ENCODE measurements around the gene GNAI3.
A peak's percentile ranks its signal among the peaks of the same experiment; 100 is the strongest.

Gene GNAI3

DNA sequence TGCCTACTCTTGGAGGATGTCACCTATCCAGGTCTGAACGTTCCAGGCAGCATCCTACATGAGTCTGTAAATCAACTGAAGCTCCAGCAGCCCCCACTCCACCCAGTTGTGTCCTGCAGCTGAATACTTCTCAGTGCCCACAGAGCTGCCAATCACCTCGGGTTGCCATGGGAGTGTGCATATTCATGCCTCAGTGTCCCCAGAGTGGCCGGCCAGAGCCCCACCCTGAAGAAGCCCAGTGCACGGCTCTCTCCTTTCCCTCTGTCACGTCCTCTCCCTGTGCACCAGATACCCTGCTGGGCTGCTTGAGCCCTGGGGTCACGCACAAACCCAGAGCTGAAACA, 91.4 kb downstream of the GNAI3 start:
- Histone ChIP-seq H2AK5ac (ENCODE audit: low read length) (no peak overlapping the region), H4K5ac (ENCODE audit: low read length) (no peak overlapping the region), H3K79me1 (ENCODE audit: low read length) (no peaks in the 10 kb centered on the region), H3K79me2 (ENCODE audit: control insufficient read depth, insufficient read depth, low read length) (no peaks in the 10 kb centered on the region), H3K9ac (ENCODE audit: low read length) (no peak overlapping the region), H3K56ac (ENCODE audit: low read length) (no peak overlapping the region), H3K4me2 (ENCODE audit: low read length) (no peak overlapping the region), H3K4ac (ENCODE audit: low read depth, low read length) (no peak overlapping the region), H4K8ac (ENCODE audit: low read depth, low read length) (no peak overlapping the region), H3K4me3 (ENCODE audit: low read length) (no peak overlapping the region), H3K4me1 (ENCODE audit: control insufficient read depth, low read depth, low read length) (peaks cover 5% of the 10 kb centered on the region), H2BK15ac (replicated peaks; ENCODE audit: low read depth) (no peak overlapping the region), H2BK5ac (ENCODE audit: low read length) (no peak overlapping the region), H3K27me3 (ENCODE audit: insufficient read depth, low read length, poor library complexity) (no peaks in the 10 kb centered on the region), H3K23ac (ENCODE audit: low read length) (no peak overlapping the region), H3K36me3 (ENCODE audit: control insufficient read depth, insufficient read depth, low read length) (no peaks in the 10 kb centered on the region), H2BK120ac (ENCODE audit: low read depth, low read length) (no peak overlapping the region), H3K18ac (ENCODE audit: low read length) (no peak overlapping the region), H3K27ac (ENCODE audit: low read depth, low read length) (no peak overlapping the region)
- DNase-seq = no peak
- no CpG with 5 or more reads among the region's 6 CpGs for WGBS (ENCODE audit: extremely low coverage, insufficient coverage, low lambda C conversion rate)

DNA sequence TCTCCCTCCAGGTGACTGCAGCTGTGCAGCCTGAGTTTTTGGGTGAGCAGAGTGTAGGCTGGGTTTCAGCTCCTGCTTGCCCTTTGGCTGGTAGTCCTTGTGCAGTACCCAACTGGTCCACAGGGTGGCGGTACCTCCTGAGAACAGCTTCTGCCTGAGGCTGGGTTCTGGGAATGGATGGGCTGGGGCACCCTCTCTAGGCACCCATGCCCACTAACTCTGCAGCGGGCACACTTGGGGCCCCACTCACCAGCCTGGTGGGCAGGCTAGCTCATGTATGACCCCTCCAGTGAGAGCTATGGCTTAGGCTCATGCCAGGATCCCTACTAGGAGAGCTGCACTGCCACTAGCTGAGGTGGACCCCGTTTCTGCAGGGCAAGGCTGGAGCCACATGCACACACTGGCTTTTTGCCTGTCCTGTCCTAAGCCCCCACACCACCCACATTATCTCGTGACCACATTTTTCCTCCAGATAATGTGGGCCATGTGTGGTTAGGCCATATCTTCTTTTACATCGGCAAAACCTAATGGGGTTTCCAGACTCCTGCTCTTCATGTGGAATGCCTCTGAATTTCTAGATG, 92.0 kb downstream of the GNAI3 start:
- H3K79me1 ChIP-seq (ENCODE audit: low read length) = no peaks in the 10 kb centered on the region
- no peak overlapping the region for H4K8ac ChIP-seq (ENCODE audit: low read depth, low read length)
- no peak overlapping the region for H3K4me3 ChIP-seq (ENCODE audit: low read length)
- H2BK15ac ChIP-seq (replicated peaks; ENCODE audit: low read depth) = no peak overlapping the region
- H3K4me2 ChIP-seq (ENCODE audit: low read length) = no peak overlapping the region
- no peak overlapping the region for H4K5ac ChIP-seq (ENCODE audit: low read length)
- no peak overlapping the region for H2BK5ac ChIP-seq (ENCODE audit: low read length)
- peak; percentile 73 for DNase-seq
- no peak overlapping the region for H3K56ac ChIP-seq (ENCODE audit: low read length)
- no peaks in the 10 kb centered on the region for H3K79me2 ChIP-seq (ENCODE audit: control insufficient read depth, insufficient read depth, low read length)
- no peak overlapping the region for H3K9ac ChIP-seq (ENCODE audit: low read length)
- no peak overlapping the region for H3K4ac ChIP-seq (ENCODE audit: low read depth, low read length)
- H3K36me3 ChIP-seq (ENCODE audit: control insufficient read depth, insufficient read depth, low read length) = no peaks in the 10 kb centered on the region
- H2BK120ac ChIP-seq (ENCODE audit: low read depth, low read length) = no peak overlapping the region
- H2AK5ac ChIP-seq (ENCODE audit: low read length) = no peak overlapping the region
- H3K4me1 ChIP-seq (ENCODE audit: control insufficient read depth, low read depth, low read length) = peaks cover 5% of the 10 kb centered on the region
- no peak overlapping the region for H3K27ac ChIP-seq (ENCODE audit: low read depth, low read length)
- WGBS (ENCODE audit: extremely low coverage, insufficient coverage, low lambda C conversion rate) = no CpG with 5 or more reads among the region's 5 CpGs
- no peak overlapping the region for H3K18ac ChIP-seq (ENCODE audit: low read length)
- no peak overlapping the region for H3K23ac ChIP-seq (ENCODE audit: low read length)
- no peaks in the 10 kb centered on the region for H3K27me3 ChIP-seq (ENCODE audit: insufficient read depth, low read length, poor library complexity)

DNA sequence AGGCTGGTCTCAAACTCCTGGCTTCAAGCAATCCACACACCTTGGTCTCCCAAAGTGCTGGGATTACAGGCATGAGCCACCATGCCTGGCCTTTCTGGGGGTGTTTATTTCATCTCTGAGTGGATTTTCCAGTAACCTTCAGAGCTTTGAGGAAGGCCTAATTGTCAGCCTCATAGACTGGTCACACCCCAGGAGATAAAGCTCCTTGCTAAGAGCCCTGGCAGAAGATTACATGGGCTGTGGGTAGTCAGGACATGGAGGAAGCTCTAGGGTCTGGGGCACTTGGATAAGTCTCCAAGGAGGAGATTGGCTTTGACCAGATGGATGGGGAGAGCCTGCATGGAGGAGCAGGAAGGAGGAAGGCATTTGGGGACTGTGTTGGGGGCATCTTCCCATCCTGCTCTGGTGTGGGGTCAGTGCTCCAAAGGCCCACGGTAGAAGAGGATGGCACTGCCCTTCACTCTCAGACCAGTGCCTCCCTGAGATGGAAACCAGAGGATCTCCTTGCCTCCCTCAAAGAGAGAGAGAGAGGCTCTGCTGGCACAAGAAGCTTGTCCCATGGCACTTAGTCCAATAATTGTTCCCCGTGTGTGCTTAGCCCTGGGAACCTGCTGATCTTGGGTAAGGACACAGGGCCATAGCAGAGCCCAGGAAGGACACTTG, 92.8 kb downstream of the GNAI3 start:
- Histone ChIP-seq H4K8ac (ENCODE audit: low read depth, low read length) (no peak overlapping the region), H3K56ac (ENCODE audit: low read length) (no peak overlapping the region), H2BK5ac (ENCODE audit: low read length) (no peak overlapping the region), H3K4me3 (ENCODE audit: low read length) (no peak overlapping the region), H4K5ac (ENCODE audit: low read length) (no peak overlapping the region), H3K4ac (ENCODE audit: low read depth, low read length) (no peak overlapping the region), H3K4me1 (ENCODE audit: control insufficient read depth, low read depth, low read length) (peaks cover 5% of the 10 kb centered on the region), H3K18ac (ENCODE audit: low read length) (no peak overlapping the region), H3K27me3 (ENCODE audit: insufficient read depth, low read length, poor library complexity) (no peaks in the 10 kb centered on the region), H3K79me2 (ENCODE audit: control insufficient read depth, insufficient read depth, low read length) (no peaks in the 10 kb centered on the region), H3K4me2 (ENCODE audit: low read length) (no peak overlapping the region), H3K79me1 (ENCODE audit: low read length) (no peaks in the 10 kb centered on the region), H3K36me3 (ENCODE audit: control insufficient read depth, insufficient read depth, low read length) (no peaks in the 10 kb centered on the region), H2AK5ac (ENCODE audit: low read length) (no peak overlapping the region), H3K27ac (ENCODE audit: low read depth, low read length) (no peak overlapping the region), H2BK120ac (ENCODE audit: low read depth, low read length) (no peak overlapping the region), H2BK15ac (replicated peaks; ENCODE audit: low read depth) (no peak overlapping the region), H3K9ac (ENCODE audit: low read length) (no peak overlapping the region), H3K23ac (ENCODE audit: low read length) (no peak overlapping the region)
- no peak for DNase-seq
- no CpG with 5 or more reads among the region's 2 CpGs for WGBS (ENCODE audit: extremely low coverage, insufficient coverage, low lambda C conversion rate)

DNA sequence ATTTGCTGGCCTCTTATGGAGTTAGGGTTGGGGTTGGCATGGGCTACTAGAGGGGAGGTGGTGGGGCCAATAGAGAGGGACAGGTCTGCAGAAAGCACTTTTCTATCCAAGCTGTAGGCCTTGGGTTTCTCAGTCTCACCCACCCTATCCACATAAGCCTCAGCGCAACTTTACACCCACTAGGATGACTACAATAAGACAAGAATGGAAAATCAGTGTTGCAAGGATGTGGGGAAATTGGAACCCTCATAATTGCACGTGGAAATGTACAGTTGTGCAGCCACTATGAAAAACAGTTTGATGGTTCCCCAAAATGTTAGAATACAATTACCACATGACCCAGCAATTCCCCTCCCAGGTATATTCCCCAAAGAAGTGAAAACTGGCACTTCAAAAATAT, 93.4 kb downstream of the GNAI3 start:
- Histone ChIP-seq H4K5ac (ENCODE audit: low read length) (no peak overlapping the region), H3K4me2 (ENCODE audit: low read length) (no peak overlapping the region), H3K79me1 (ENCODE audit: low read length) (no peaks in the 10 kb centered on the region), H3K23ac (ENCODE audit: low read length) (no peak overlapping the region), H2AK5ac (ENCODE audit: low read length) (no peak overlapping the region), H3K56ac (ENCODE audit: low read length) (no peak overlapping the region), H4K8ac (ENCODE audit: low read depth, low read length) (no peak overlapping the region), H2BK15ac (replicated peaks; ENCODE audit: low read depth) (no peak overlapping the region), H3K79me2 (ENCODE audit: control insufficient read depth, insufficient read depth, low read length) (no peaks in the 10 kb centered on the region), H3K36me3 (ENCODE audit: control insufficient read depth, insufficient read depth, low read length) (no peaks in the 10 kb centered on the region), H3K9ac (ENCODE audit: low read length) (no peak overlapping the region), H2BK5ac (ENCODE audit: low read length) (no peak overlapping the region), H3K4me3 (ENCODE audit: low read length) (no peak overlapping the region), H2BK120ac (ENCODE audit: low read depth, low read length) (no peak overlapping the region), H3K4ac (ENCODE audit: low read depth, low read length) (no peak overlapping the region), H3K4me1 (ENCODE audit: control insufficient read depth, low read depth, low read length) (no peaks in the 10 kb centered on the region), H3K27me3 (ENCODE audit: insufficient read depth, low read length, poor library complexity) (no peaks in the 10 kb centered on the region), H3K27ac (ENCODE audit: low read depth, low read length) (no peak overlapping the region), H3K18ac (ENCODE audit: low read length) (no peak overlapping the region)
- WGBS (ENCODE audit: extremely low coverage, insufficient coverage, low lambda C conversion rate) = no CpG with 5 or more reads among the region's 2 CpGs
- no peak for DNase-seq

DNA sequence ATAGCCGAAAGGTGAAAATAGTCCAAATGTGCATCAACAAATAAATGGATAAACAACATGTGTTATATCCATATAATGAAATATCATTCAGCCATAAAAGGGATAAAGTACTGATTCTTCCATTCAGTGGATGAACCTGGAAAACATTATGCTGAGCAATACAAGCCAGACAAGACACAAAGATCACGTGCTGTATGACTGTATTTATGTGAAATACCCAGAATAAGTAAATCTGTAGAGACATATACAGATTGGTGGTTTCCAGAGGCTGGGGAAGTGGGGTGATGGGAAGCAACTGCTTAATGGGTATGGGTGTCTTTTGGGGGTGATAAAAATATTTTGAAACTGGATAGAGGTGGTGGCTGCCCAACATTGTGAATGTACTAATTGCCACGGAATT, 94.2 kb downstream of the GNAI3 start:
- Histone ChIP-seq H3K4ac (ENCODE audit: low read depth, low read length) (no peak overlapping the region), H3K4me2 (ENCODE audit: low read length) (no peak overlapping the region), H3K56ac (ENCODE audit: low read length) (no peak overlapping the region), H3K18ac (ENCODE audit: low read length) (no peak overlapping the region), H2AK5ac (ENCODE audit: low read length) (no peak overlapping the region), H3K27ac (ENCODE audit: low read depth, low read length) (no peak overlapping the region), H3K79me2 (ENCODE audit: control insufficient read depth, insufficient read depth, low read length) (no peaks in the 10 kb centered on the region), H3K36me3 (ENCODE audit: control insufficient read depth, insufficient read depth, low read length) (no peaks in the 10 kb centered on the region), H4K5ac (ENCODE audit: low read length) (no peak overlapping the region), H2BK120ac (ENCODE audit: low read depth, low read length) (no peak overlapping the region), H2BK5ac (ENCODE audit: low read length) (no peak overlapping the region), H3K23ac (ENCODE audit: low read length) (no peak overlapping the region), H3K4me1 (ENCODE audit: control insufficient read depth, low read depth, low read length) (no peaks in the 10 kb centered on the region), H3K4me3 (ENCODE audit: low read length) (no peak overlapping the region), H2BK15ac (replicated peaks; ENCODE audit: low read depth) (no peak overlapping the region), H3K27me3 (ENCODE audit: insufficient read depth, low read length, poor library complexity) (no peaks in the 10 kb centered on the region), H3K9ac (ENCODE audit: low read length) (no peak overlapping the region), H4K8ac (ENCODE audit: low read depth, low read length) (no peak overlapping the region), H3K79me1 (ENCODE audit: low read length) (no peaks in the 10 kb centered on the region)
- no peak for DNase-seq
- WGBS (ENCODE audit: extremely low coverage, insufficient coverage, low lambda C conversion rate) = no CpG with 5 or more reads among the region's 3 CpGs
